Measurements from ENCODE around the gene GAS7.

Gene GAS7

GRCh38 chr17:9878786-9879525 is 319.4 kb downstream of the GAS7 start:
- H3K27ac ChIP-seq (replicated peaks), result no peak overlapping the region
- TF ChIP-seq GABPA (IDR thresholded peaks at IDR 0.05; ENCODE audit: low read depth) (no peak), REST (IDR thresholded peaks at IDR 0.05; ENCODE audit: insufficient replicate concordance, low read depth) (no peak), SPI1 (IDR thresholded peaks at IDR 0.05; ENCODE audit: borderline replicate concordance, low read depth) (no peak), CTCF (IDR thresholded peaks at IDR 0.05; ENCODE audit: insufficient read depth, low read length) (no peak), POLR2AphosphoS5 (IDR thresholded peaks at IDR 0.05; ENCODE audit: low read depth) (no peak)
- H3K4me3 ChIP-seq (replicated peaks; ENCODE audit: insufficient read depth, low read length), result no peak overlapping the region
- DNase-seq (ENCODE audit: low read depth in 1 of 2, low spot score in 1 of 2), result no peak
- no peaks in the 10 kb centered on the region for H3K27me3 ChIP-seq (ENCODE audit: insufficient read depth, poor library complexity, severe bottlenecking)

GRCh38 chr17:9878356-9878755 is 320.1 kb downstream of the GAS7 start:
- TF ChIP-seq REST (IDR thresholded peaks at IDR 0.05; ENCODE audit: insufficient replicate concordance, low read depth) (no peak), POLR2AphosphoS5 (IDR thresholded peaks at IDR 0.05; ENCODE audit: low read depth) (no peak), CTCF (IDR thresholded peaks at IDR 0.05; ENCODE audit: insufficient read depth, low read length) (no peak)
- DNase-seq (ENCODE audit: low read depth in 1 of 2, low spot score in 1 of 2), result no peak
- Histone ChIP-seq H3K27ac (replicated peaks) (no peak overlapping the region), H3K4me3 (replicated peaks; ENCODE audit: insufficient read depth, low read length) (no peak overlapping the region), H3K27me3 (ENCODE audit: insufficient read depth, poor library complexity, severe bottlenecking) (no peaks in the 10 kb centered on the region)

GRCh38 chr17:9875441-9875840 is 323.0 kb downstream of the GAS7 start:
- no peak for TF ChIP-seq SPI1 (IDR thresholded peaks at IDR 0.05; ENCODE audit: borderline replicate concordance, low read depth)
- TF ChIP-seq CTCF (IDR thresholded peaks at IDR 0.05; ENCODE audit: insufficient read depth, low read length), result no peak
- TF ChIP-seq POLR2AphosphoS5 (IDR thresholded peaks at IDR 0.05; ENCODE audit: low read depth), result no peak
- no peak for TF ChIP-seq REST (IDR thresholded peaks at IDR 0.05; ENCODE audit: insufficient replicate concordance, low read depth)
- TF ChIP-seq GABPA (IDR thresholded peaks at IDR 0.05; ENCODE audit: low read depth), result no peak
- DNase-seq (ENCODE audit: low read depth in 1 of 2, low spot score in 1 of 2), result no peak
- Histone ChIP-seq H3K4me3 (replicated peaks; ENCODE audit: insufficient read depth, low read length) (no peak overlapping the region), H3K27ac (replicated peaks) (no peak overlapping the region), H3K27me3 (ENCODE audit: insufficient read depth, poor library complexity, severe bottlenecking) (no peaks in the 10 kb centered on the region)
